ENCODE data around the gene NANOS3.

The NANOS3 gene

DNA sequence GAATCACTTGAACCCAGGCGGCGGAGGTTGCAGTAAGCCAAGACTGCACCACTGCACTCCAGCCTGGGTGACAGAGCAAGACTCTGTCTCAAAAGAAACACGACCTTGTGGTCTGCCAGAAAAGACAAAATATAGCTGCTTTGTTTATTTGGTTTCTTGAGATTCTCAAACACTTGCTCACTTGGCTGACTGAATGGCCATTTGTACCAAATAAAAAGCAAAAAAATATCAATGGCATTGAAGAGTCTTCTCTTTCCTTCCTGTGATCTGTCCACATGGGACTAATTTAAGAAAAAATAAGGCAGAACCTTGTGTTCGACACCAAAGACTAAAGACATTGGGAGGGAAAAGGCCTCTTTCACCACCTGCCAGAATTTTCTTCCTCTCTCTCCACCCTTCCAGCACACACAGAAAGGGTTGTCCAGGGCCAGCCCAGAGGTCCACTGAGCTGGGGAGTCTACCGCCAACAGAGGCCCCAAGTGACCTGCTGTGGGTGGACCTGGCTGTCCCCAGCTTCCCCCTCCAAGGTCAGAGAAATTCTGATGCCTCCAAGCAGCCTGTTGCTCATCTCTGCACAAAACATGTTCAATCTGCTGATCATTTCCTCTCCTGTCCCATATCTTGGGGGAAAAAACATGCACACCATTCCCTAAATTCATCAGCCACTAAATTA, 23.1 kb downstream of the NANOS3 start:
- Histone ChIP-seq H3K36me3 (ENCODE audit: control insufficient read depth, insufficient read depth, low read length) (no peaks in the 10 kb centered on the region), H3K18ac (ENCODE audit: low read length) (no peak overlapping the region), H3K27ac (ENCODE audit: low read depth, low read length) (no peak overlapping the region), H3K27me3 (ENCODE audit: insufficient read depth, low read length, poor library complexity) (no peaks in the 10 kb centered on the region), H2BK5ac (ENCODE audit: low read length) (no peak overlapping the region), H3K4ac (ENCODE audit: low read depth, low read length) (no peak overlapping the region), H4K8ac (ENCODE audit: low read depth, low read length) (no peak overlapping the region), H3K4me2 (ENCODE audit: low read length) (no peak overlapping the region), H3K23ac (ENCODE audit: low read length) (no peak overlapping the region), H4K5ac (ENCODE audit: low read length) (no peak overlapping the region), H3K79me1 (ENCODE audit: low read length) (no peaks in the 10 kb centered on the region), H2BK120ac (ENCODE audit: low read depth, low read length) (no peak overlapping the region), H3K4me3 (ENCODE audit: low read length) (no peak overlapping the region), H3K56ac (ENCODE audit: low read length) (no peak overlapping the region), H3K9ac (ENCODE audit: low read length) (no peak overlapping the region), H3K79me2 (ENCODE audit: control insufficient read depth, insufficient read depth, low read length) (no peaks in the 10 kb centered on the region), H3K4me1 (ENCODE audit: control insufficient read depth, low read depth, low read length) (no peaks in the 10 kb centered on the region), H2BK15ac (replicated peaks; ENCODE audit: low read depth) (no peak overlapping the region), H2AK5ac (ENCODE audit: low read length) (no peak overlapping the region)
- no peak for DNase-seq
- no CpG with 5 or more reads among the region's 5 CpGs for WGBS (ENCODE audit: extremely low coverage, insufficient coverage, low lambda C conversion rate)

DNA sequence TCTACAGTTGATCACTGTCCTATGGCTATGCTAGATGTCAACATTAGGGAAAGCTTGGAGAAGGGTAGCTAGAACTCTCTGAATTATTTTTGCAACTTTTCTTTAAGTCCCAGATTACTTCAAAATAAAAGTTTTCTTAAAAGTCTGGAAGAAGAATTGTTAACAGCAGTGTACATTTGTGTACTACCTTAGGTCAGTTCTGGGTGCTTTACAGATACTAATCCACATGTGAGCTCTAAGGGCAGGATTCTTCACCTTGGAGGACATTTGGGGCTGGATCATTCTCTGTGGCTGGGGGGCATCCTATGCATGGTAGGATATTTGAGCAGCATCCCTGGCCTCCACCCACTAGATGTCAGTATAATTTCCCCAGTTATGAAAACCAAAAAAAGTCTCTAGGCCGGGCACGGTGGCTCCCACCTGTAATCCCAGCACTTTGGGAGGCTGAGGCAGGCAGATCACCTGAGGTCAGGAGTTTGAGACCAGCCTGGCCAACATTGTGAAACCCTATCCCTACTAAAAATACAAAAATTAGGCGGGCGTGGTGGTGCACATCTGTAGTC, 26.1 kb downstream of the NANOS3 start:
- Histone ChIP-seq H3K9ac (ENCODE audit: low read length) (no peak overlapping the region), H3K23ac (ENCODE audit: low read length) (no peak overlapping the region), H4K8ac (ENCODE audit: low read depth, low read length) (no peak overlapping the region), H3K36me3 (ENCODE audit: control insufficient read depth, insufficient read depth, low read length) (no peaks in the 10 kb centered on the region), H3K27me3 (ENCODE audit: insufficient read depth, low read length, poor library complexity) (no peaks in the 10 kb centered on the region), H3K56ac (ENCODE audit: low read length) (no peak overlapping the region), H4K5ac (ENCODE audit: low read length) (no peak overlapping the region), H3K27ac (ENCODE audit: low read depth, low read length) (no peak overlapping the region), H2BK15ac (replicated peaks; ENCODE audit: low read depth) (no peak overlapping the region), H3K4me2 (ENCODE audit: low read length) (no peak overlapping the region), H2AK5ac (ENCODE audit: low read length) (no peak overlapping the region), H3K79me2 (ENCODE audit: control insufficient read depth, insufficient read depth, low read length) (no peaks in the 10 kb centered on the region), H3K18ac (ENCODE audit: low read length) (no peak overlapping the region), H3K4me3 (ENCODE audit: low read length) (no peak overlapping the region), H3K4ac (ENCODE audit: low read depth, low read length) (no peak overlapping the region), H3K79me1 (ENCODE audit: low read length) (no peaks in the 10 kb centered on the region), H3K4me1 (ENCODE audit: control insufficient read depth, low read depth, low read length) (no peaks in the 10 kb centered on the region), H2BK5ac (ENCODE audit: low read length) (no peak overlapping the region), H2BK120ac (ENCODE audit: low read depth, low read length) (no peak overlapping the region)
- WGBS (ENCODE audit: extremely low coverage, insufficient coverage, low lambda C conversion rate) = no CpG with 5 or more reads among the region's 4 CpGs
- DNase-seq = peak; percentile 47

DNA sequence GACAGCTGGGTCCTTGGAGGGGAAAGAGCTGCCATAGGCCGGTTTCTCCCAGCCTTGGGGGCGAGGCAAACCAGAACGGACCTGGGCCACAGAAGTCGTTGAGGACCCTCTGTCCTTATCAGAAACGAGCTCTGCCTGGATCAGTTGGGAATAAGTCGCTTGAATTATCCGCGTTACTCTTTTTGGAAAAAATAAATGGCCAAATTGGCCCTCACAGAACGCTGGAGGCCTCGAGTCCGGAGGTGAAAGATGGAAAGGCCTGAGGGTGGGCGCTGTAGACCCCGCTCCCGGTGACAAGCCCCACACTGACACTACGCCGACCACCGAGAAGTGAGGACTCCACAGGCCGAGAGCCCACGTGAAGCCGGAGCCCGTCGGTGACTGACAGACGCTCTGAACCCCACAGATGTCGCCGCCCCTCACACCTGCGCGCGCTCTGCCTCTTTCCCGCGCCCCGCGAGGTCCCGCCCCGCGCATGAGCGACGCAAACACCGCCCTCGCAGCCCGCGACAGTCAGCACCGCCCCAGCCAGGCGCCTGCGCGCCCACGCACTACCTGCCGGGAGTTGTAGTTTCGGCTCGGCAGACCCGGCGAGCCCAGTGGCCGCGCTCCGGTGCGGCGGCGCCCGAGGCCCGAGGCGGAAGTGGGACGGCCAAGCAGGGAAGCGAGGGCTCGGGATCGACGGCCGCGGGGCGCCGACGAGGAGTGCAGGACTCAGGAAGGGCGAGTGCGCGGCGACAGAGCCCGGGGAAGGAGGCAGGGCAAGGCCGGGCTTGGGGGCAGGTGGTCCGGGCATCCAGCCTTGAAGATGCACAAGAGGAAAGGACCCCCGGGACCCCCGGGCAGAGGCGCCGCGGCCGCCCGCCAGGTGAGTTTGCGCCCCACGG, 28.9 kb downstream of the NANOS3 start, which contains the start of the genes BRME1 and CC2D1A:
Gene BRME1 (minus strand): TSS at position 484 of the 887 bp plus-strand sequence. CDS start 1,225 bp downstream, outside the sequence.
Gene CC2D1A (plus strand): TSS at position 568 of the 887 bp plus-strand sequence. CDS start 241 bp downstream, at position 809.
- Histone ChIP-seq H3K27ac (ENCODE audit: low read depth, low read length) (no peak within 1 kb of the TSS), H3K9ac (ENCODE audit: low read length) (peak within 1 kb of the TSS; percentile 89)
- peak; percentile 91 for DNase-seq

DNA sequence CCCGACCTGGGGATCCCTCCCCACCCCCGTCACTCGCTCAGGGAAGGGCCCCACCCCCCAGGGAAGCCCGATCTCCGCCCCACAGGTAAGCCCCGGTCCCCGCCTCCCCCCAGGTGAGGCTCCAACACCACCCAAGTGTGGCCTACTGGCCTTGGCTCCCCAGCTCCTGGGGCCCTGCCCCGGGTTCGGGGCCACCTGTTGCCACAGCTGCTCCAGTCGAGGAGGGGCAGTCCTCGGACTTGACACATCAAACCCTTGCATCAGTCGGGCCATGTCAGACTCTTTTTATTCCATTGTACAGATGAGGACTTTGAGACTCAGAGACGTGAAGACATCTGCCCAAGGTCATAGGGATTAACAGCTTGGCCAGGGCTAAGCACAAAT, 29.6 kb downstream of the NANOS3 start:
- Histone ChIP-seq H3K4me2 (ENCODE audit: low read length) (peak overlapping the region; percentile 87), H2BK120ac (ENCODE audit: low read depth, low read length) (no peak overlapping the region), H3K79me1 (ENCODE audit: low read length) (no peaks in the 10 kb centered on the region), H3K9ac (ENCODE audit: low read length) (peak overlapping the region; percentile 89), H3K4ac (ENCODE audit: low read depth, low read length) (no peak overlapping the region), H2BK5ac (ENCODE audit: low read length) (no peak overlapping the region), H3K23ac (ENCODE audit: low read length) (no peak overlapping the region), H4K5ac (ENCODE audit: low read length) (no peak overlapping the region), H3K56ac (ENCODE audit: low read length) (peak overlapping the region; percentile 96), H3K18ac (ENCODE audit: low read length) (no peak overlapping the region), H3K4me3 (ENCODE audit: low read length) (peak overlapping the region; percentile 86), H3K36me3 (ENCODE audit: control insufficient read depth, insufficient read depth, low read length) (no peaks in the 10 kb centered on the region), H2AK5ac (ENCODE audit: low read length) (no peak overlapping the region), H4K8ac (ENCODE audit: low read depth, low read length) (no peak overlapping the region), H3K27me3 (ENCODE audit: insufficient read depth, low read length, poor library complexity) (no peaks in the 10 kb centered on the region), H3K79me2 (ENCODE audit: control insufficient read depth, insufficient read depth, low read length) (no peaks in the 10 kb centered on the region), H2BK15ac (replicated peaks; ENCODE audit: low read depth) (no peak overlapping the region), H3K27ac (ENCODE audit: low read depth, low read length) (no peak overlapping the region), H3K4me1 (ENCODE audit: control insufficient read depth, low read depth, low read length) (no peaks in the 10 kb centered on the region)
- WGBS (ENCODE audit: extremely low coverage, insufficient coverage, low lambda C conversion rate) = no CpG with 5 or more reads among the region's 13 CpGs
- no peak for DNase-seq

More for the DNA sequence above, 28.9 kb downstream of the NANOS3 start, which contains the start of the genes BRME1 and CC2D1A:
- Histone ChIP-seq H3K4ac (ENCODE audit: low read depth, low read length) (no peak within 1 kb of the TSS), H2BK5ac (ENCODE audit: low read length) (no peak within 1 kb of the TSS), H3K27me3 (ENCODE audit: insufficient read depth, low read length, poor library complexity) (no peaks in the 10 kb centered on the region), H3K56ac (ENCODE audit: low read length) (peak within 1 kb of the TSS; percentile 96), H2BK120ac (ENCODE audit: low read depth, low read length) (no peak within 1 kb of the TSS), H3K4me1 (ENCODE audit: control insufficient read depth, low read depth, low read length) (no peaks in the 10 kb centered on the region), H3K79me1 (ENCODE audit: low read length) (no peaks in the 10 kb centered on the region), H3K4me3 (ENCODE audit: low read length) (peak within 1 kb of the TSS; percentile 86), H3K36me3 (ENCODE audit: control insufficient read depth, insufficient read depth, low read length) (no peaks in the 10 kb centered on the region), H2BK15ac (replicated peaks; ENCODE audit: low read depth) (no peak within 1 kb of the TSS), H4K5ac (ENCODE audit: low read length) (no peak within 1 kb of the TSS), H3K23ac (ENCODE audit: low read length) (peak within 1 kb of the TSS; percentile 66), H3K18ac (ENCODE audit: low read length) (no peak within 1 kb of the TSS), H3K79me2 (ENCODE audit: control insufficient read depth, insufficient read depth, low read length) (no peaks in the 10 kb centered on the region), H2AK5ac (ENCODE audit: low read length) (no peak within 1 kb of the TSS), H3K4me2 (ENCODE audit: low read length) (peak within 1 kb of the TSS; percentile 87), H4K8ac (ENCODE audit: low read depth, low read length) (no peak within 1 kb of the TSS)
- WGBS (ENCODE audit: extremely low coverage, insufficient coverage, low lambda C conversion rate) = no CpG with 5 or more reads among the region's 86 CpGs

DNA sequence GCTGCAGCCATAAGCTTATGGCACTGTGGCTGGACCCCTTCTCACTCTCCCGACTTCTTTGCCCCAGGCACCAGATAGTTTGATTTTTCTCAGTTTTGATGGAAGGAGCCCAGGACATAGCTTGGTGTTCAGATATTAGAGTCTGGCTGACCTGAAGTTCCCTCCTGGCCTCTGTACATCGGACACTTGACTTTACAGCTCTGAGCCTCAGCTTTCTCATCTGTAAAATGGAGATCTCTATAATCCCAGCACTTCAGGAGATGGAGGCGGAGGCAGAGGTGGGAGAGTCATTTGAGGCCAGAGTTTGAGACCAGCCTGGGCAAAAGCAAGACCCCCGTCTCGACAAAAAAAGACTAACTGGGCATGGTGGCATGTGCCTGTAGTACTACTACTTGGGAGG, 30.0 kb downstream of the NANOS3 start:
- Histone ChIP-seq H3K4ac (ENCODE audit: low read depth, low read length) (no peak overlapping the region), H2BK5ac (ENCODE audit: low read length) (no peak overlapping the region), H2BK15ac (replicated peaks; ENCODE audit: low read depth) (no peak overlapping the region), H3K9ac (ENCODE audit: low read length) (peak overlapping the region; percentile 89), H3K36me3 (ENCODE audit: control insufficient read depth, insufficient read depth, low read length) (no peaks in the 10 kb centered on the region), H3K56ac (ENCODE audit: low read length) (peak overlapping the region; percentile 96), H3K79me2 (ENCODE audit: control insufficient read depth, insufficient read depth, low read length) (no peaks in the 10 kb centered on the region), H2AK5ac (ENCODE audit: low read length) (no peak overlapping the region), H3K27ac (ENCODE audit: low read depth, low read length) (no peak overlapping the region), H3K23ac (ENCODE audit: low read length) (no peak overlapping the region), H3K18ac (ENCODE audit: low read length) (no peak overlapping the region), H3K79me1 (ENCODE audit: low read length) (no peaks in the 10 kb centered on the region), H3K4me1 (ENCODE audit: control insufficient read depth, low read depth, low read length) (no peaks in the 10 kb centered on the region), H3K4me3 (ENCODE audit: low read length) (no peak overlapping the region), H3K27me3 (ENCODE audit: insufficient read depth, low read length, poor library complexity) (no peaks in the 10 kb centered on the region), H4K8ac (ENCODE audit: low read depth, low read length) (no peak overlapping the region), H4K5ac (ENCODE audit: low read length) (no peak overlapping the region), H3K4me2 (ENCODE audit: low read length) (peak overlapping the region; percentile 87), H2BK120ac (ENCODE audit: low read depth, low read length) (no peak overlapping the region)
- no peak for DNase-seq
- no CpG with 5 or more reads among the region's 5 CpGs for WGBS (ENCODE audit: extremely low coverage, insufficient coverage, low lambda C conversion rate)
